ENCODE data around the gene EPO.

EPO gene

DNA sequence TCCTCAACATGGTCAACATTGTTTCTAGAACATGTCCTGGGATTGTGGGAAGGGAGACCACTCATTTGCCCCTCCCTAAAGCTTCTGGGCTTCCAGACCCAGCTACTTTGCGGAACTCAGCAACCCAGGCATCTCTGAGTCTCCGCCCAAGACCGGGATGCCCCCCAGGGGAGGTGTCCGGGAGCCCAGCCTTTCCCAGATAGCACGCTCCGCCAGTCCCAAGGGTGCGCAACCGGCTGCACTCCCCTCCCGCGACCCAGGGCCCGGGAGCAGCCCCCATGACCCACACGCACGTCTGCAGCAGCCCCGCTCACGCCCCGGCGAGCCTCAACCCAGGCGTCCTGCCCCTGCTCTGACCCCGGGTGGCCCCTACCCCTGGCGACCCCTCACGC lies at the start of gene EPO:
Gene EPO (plus strand): TSS at position 190 of the 392 bp plus-strand sequence. CDS start 513 bp downstream, outside the sequence.
- no peak for DNase-seq (ENCODE audit: extremely low read depth in 1 of 2, low read depth in 1 of 2)

DNA sequence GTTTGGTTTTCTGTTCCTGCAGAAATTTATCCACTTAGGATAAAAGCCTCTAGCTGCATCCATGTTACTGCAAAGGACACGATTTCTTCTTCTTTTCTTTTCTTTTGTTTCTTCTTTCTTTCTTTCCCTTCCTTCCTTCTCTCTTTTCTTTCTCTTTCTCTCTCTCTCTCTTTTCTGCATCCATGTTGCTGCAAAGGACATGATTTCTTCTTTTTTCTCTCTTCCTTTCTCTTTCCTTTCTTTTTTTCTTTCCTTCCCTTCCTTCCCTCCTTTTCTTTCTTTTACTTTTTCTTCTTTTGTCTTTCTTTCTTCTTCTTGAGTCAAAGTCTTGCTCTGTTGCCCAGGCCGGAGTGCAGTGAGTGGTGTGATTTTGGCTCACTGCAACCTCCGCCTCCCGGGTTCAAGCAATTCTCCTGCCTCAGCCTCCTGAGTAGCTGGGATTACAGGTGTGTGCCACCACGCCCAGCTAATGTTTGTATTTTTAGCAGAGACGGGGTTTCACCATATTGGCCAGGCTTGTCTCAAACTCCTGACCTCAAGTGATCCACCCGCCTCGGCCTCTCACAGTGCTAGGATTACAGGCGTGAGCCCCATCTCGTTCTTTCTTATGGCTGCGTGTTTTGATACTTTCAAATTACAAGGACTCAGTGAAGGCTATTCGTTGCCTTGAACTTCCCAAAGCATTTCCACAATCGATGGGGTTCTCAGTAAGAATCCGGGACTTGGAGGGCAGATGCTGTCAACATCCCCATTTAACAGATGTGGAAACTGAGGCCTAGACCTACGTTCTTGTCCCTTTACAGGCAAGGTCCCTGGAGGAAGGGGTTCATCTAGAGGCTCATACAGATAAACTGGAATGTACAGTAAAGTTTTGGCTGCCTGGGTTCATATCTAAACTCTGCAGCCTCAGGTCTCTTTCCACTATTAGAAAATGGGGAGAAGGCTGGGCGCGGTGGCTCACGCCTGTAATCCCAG lies 48.6 kb upstream of the EPO start:
- no peak for DNase-seq (ENCODE audit: extremely low read depth in 1 of 2, low read depth in 1 of 2)

DNA sequence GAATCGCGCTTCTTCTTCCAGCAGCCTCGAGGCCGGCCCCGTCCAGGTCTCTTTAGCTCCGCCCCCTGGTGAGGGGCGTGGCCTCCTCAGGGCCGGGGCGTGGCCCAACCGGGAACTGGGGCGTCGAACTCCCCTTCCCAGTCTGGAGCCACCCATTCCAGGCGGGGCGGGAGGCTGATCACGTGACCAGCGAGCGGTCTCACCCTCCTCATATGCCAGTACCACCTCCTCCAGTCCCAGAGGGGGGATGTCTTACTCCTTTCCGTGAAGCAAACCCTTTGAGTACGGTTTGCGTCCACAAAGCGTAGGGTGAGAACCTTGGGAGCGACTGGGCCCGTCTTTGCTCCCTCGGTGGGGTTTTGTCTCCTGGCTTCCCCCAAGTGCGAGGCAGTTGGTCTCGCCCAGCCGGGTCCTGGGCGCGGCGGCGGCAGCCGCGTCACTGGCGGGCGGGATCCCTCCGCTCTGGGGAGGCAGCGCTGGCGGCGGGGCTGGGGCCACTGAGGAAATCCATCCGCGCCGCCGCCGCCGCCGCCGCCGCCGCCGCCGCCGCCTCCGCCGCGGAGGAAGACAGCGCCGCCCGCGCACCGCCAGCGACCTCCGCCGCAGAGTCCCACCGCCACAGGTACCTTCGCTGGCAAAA lies 46.8 kb upstream of the EPO start, which contains the start of gene GNB2:
Gene GNB2 (plus strand): TSS at position 439 of the 640 bp plus-strand sequence. CDS start 2,526 bp downstream, outside the sequence.
- DNase-seq (ENCODE audit: extremely low read depth in 1 of 2, low read depth in 1 of 2): peak; percentile 97 to 99

DNA sequence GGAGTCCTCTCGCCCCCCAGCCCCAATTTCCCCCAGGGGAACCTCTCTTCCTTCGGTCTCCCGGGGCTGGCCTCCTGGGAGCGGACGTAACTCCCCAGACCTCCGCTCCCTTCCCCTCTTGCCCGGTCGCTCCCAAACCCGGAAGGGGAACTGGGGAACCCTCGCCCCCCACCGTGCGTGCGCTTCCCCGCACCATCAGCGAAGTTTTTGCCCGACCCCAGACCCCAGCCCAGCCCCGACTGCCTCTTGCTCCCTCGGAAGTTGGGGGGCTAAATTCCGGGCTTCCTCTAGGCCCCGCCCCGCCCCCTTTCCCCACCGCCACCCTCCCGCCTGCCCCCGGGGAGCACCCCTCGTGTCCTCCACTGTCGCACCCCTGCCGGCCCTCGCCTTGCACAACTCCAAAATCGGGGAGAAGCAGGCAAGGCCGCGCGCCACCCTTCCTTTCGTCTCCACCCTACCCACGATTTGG lies 46.3 kb upstream of the EPO start:
- DNase-seq (ENCODE audit: extremely low read depth in 1 of 2, low read depth in 1 of 2): no peak

DNA sequence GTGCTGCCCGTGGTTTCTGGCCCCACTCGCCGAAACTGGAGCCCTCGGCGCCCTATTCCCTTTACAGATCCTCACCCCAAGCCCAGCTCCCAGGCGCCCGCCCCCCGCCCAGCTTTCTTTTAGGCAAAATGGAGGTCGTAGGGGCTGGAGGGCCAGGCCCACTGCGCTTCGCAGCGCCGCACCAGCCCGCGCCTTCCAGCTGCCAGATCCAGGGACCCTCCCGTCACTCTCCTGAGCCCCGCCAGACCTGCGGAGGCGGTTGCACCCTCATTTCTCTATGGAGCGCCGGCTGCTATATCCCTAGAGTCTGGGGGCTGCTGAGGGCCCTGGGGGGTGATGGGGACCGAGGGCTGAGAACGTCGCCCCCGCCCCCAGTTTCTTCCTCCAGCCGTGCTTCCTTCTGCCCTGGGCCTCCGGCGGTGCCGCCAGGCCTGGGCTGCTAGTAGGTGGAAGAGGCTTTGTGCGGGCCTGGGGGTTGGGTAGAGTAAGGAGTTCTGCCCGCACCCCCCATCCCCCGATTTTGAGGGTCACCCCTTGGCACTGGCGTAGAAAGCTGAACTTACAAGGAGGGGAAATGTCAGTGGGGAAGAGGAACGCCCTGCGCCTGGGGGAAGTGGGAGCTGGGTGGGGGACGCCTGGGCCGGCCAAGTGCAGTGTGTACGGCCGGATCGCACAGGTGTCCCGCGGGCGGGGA lies 45.7 kb upstream of the EPO start:
- no peak for DNase-seq (ENCODE audit: extremely low read depth in 1 of 2, low read depth in 1 of 2)

DNA sequence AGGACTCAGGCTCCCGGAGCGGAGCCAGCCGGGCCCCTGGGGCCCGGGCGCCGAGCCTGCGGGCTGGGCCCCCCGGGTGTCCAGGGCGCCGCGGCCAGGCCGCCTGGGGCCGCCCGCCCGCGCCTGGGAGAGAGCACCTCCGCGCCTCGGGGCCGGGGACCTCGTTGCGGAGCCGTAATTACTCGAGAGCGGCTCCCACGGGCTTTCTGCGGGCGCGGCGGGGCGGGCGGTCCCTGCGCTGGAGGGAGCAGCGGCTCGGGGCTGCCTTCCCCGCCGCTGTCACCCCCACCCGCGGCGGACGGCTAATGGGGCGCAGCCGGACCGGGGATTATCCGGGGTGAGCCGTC lies 45.2 kb upstream of the EPO start:
- DNase-seq (ENCODE audit: extremely low read depth in 1 of 2, low read depth in 1 of 2): no peak

DNA sequence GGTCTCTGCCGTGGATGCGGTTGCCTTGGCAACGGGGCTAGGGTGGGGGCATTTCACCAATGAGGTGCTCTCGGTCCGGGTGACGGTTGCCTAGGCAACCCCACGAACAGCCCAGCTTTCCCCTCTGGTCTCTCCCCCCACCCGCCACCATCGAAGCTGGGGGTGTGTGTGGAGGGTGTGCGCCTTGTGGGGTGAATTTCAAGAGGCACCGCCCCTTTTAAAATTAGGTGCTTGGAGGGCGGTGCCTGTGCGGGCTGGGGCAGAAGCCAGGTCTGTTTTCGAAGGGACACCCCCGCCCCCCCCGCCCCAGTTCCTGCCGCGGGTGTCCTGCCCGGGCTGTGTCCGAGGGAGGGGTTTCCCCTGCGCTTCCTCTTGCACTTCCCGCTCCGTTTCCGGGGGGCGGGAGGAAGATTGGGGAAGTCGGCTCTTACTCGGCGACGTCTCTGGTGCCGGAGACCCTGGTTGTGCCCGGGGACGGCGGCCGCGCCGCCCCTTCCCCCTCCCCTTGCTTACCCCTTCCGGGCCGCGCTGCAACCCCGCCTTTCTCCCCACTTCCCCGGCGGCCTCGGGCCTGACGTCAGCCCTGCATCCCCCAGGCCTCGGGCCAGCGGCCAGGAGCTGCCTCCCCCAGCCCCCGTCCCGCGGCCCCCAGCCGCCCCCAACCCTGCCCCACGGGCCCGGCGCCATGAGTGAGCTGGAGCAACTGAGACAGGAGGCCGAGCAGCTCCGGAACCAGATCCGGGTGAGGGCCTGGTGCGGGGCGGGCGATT lies 44.5 kb upstream of the EPO start:
- peak; percentile 71 to 74 for DNase-seq (ENCODE audit: extremely low read depth in 1 of 2, low read depth in 1 of 2)

DNA sequence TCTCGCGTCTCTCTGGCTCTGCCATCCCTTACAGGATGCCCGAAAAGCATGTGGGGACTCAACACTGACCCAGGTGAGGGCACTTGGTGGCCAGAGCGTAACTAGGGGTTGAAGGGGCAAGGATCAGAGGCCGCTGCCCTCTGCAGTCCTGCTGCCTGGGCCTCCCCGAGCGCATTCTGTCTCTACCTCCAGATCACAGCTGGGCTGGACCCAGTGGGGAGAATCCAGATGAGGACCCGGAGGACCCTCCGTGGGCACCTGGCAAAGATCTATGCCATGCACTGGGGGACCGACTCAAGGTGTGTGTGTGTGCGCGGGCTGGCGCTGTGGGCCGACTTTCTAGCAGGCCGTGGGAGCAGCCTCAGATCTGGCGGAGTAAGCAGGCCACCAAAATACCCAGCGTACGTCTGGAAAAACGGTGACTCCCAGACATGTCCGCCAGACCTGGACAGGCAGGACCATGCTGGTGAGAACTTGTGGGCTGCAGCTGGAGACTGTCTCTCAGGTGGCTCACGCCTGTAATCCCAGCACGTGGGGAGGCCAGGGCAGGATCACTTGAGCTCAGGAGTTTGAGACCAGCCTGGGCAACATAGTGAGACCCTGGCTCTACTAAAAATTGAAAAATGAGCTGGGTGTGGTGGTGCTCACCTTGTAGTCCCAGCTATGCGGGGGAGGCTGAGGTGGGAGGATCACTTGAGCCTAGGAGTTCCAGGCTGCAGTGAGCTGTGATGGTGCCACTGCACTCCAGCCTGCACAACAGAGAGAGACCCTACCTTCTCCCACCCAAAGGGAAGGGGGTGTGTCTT lies 43.6 kb upstream of the EPO start:
- no peak for DNase-seq (ENCODE audit: extremely low read depth in 1 of 2, low read depth in 1 of 2)

DNA sequence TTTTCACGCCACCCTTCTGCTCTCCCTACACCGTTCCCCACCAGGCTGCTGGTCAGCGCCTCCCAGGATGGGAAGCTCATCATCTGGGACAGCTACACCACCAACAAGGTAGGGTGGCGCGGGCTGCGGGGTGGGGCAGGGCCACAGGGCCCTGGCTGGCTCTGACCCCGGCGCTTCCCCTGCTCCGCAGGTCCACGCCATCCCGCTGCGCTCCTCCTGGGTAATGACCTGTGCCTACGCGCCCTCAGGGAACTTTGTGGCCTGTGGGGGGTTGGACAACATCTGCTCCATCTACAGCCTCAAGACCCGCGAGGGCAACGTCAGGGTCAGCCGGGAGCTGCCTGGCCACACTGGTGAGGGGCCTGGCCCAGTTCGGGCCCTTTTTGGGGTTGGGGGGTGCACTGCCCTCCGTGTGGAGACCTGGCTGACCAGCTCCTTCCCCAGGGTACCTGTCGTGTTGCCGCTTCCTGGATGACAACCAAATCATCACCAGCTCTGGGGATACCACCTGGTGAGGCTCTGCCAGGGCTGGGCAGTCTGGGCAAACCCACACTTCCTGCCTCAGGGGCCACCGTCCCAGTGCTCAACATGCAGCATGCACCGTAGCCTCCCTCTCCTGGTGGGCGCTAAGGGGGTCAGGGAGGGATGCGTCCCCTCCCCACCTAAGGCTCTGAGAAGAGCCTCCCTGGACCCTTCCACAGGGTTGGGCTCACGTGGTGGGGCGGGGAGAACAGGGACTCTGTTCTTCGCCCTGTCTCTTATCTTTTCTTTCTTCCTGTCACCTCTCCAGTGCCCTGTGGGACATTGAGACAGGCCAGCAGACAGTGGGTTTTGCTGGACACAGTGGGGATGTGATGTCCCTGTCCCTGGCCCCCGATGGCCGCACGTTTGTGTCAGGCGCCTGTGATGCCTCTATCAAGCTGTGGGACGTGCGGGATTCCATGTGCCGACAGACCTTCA lies 42.7 kb upstream of the EPO start:
- no peak for DNase-seq (ENCODE audit: extremely low read depth in 1 of 2, low read depth in 1 of 2)

DNA sequence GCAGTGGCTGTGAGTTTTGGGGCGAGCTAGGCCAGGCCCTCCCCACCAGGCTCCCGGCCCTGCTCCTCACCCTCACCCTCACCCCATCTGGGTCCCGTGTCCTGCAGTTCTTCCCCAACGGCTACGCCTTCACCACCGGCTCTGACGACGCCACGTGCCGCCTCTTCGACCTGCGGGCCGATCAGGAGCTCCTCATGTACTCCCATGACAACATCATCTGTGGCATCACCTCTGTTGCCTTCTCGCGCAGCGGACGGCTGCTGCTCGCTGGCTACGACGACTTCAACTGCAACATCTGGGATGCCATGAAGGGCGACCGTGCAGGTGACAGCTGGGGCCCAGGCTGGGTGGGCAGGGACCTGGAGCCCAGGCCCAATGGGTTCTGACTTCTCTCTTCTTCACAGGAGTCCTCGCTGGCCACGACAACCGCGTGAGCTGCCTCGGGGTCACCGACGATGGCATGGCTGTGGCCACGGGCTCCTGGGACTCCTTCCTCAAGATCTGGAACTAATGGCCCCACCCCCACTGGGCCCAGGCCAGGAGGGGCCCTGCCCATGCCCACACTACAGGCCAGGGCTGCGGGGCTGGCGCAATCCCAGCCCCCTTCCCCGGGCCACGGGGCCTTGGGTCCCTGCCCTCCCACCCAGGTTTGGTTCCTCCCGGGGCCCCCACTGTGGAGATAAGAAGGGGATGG lies 41.8 kb upstream of the EPO start:
- no peak for DNase-seq (ENCODE audit: extremely low read depth in 1 of 2, low read depth in 1 of 2)

DNA sequence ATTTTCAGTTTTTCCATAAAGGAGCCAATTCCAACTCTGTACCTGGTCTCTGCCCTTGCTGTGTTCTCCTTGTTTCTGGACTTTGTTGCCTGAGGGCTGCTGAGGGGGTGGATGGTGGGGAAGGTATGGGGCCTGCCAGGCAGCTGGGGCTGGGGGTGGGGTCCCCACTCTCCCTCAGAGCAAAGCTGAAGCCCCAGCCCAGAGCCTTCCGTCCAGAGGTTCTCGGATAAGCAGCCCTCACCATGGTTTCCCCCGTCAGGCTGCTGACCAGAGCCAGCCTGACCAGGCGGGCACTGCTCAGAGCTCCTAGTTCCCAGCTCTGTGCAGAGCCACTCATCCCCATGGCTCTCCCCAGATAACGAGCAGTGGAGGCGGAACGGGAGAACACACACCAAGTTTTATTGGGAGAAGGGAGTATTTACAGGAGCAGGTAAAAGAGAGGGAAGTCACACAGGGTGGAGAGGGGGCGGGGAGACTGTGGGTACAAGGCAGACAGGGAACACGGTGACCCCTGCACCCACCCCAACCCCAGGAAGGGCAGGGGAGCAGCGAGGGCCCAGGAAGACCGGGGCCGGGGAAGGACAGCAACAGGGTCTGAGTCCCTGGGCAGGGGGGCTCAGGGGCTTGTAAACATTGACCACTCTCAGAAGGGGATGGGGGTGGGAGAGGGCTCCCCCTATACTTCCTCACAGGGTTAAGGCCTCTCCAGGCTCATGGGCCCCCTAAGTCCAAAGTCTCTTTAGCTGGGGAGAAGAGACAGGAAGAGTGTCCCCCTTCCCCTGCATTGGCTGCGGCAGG lies 40.9 kb upstream of the EPO start:
- DNase-seq (ENCODE audit: extremely low read depth in 1 of 2, low read depth in 1 of 2): no peak

DNA sequence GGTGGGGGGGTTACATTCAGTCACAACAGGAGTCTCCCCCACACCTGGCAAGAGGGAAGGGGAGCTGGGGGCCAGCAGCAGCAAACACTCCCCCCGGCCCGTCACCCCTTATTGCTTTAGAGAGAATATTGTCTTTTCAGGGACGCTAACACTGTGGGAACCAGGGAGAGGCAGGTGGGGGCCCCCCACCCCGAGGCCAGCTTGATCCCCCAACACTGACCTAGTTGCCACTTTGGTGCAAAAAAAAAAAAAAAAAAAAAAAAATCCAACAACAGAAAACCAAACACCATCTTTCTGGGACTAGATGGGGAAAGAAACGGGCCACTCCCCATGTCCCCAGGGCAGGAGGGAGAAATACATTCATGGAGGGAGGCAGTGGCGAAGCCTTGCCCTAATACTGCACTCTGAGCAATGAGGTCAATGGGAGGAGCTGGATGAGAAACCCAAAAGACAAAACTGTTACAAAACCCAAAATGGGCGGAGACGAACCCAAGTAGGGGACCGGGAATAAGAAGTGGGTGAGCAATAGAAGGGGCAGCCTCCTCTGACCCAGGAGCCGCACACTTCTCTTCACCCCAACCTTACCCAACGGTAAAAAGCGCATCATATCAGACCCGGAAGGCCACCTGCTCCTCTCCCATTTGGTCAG lies 40.2 kb upstream of the EPO start:
- DNase-seq (ENCODE audit: extremely low read depth in 1 of 2, low read depth in 1 of 2): no peak

DNA sequence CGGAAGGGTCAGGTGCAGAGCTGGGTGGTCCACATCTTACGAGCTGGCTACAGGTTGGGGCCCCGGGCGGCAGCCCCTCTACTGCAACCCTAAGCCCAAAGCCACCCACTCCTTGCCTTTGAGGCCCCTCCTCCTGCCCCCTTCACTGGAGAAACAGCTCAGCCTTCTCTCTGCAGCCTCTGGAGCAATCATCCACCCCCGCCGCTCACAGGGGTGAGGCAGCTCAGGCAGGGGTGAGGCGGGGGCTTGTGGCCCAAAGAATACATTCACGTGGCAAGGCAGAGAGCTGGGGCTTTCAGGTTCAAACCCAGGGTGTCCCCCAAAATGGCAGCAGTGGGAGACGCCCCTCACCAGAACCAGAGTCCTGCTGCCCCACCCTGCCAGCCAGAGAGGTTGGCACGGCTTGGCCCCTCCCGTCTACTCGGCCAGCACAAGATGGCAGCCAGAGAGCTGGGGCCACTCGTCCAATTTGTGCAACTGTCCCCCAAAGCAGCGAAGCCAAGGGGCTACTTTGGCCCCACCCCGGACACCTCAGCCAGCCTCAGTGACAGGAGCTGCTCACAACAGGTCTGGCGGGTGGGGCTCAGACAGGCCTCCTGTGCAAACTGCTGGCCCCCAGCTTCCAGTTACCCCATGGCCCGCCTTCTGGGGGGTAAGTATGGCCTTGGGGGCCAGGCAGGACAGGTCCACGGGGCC lies 39.5 kb upstream of the EPO start:
- no peak for DNase-seq (ENCODE audit: extremely low read depth in 1 of 2, low read depth in 1 of 2)

DNA sequence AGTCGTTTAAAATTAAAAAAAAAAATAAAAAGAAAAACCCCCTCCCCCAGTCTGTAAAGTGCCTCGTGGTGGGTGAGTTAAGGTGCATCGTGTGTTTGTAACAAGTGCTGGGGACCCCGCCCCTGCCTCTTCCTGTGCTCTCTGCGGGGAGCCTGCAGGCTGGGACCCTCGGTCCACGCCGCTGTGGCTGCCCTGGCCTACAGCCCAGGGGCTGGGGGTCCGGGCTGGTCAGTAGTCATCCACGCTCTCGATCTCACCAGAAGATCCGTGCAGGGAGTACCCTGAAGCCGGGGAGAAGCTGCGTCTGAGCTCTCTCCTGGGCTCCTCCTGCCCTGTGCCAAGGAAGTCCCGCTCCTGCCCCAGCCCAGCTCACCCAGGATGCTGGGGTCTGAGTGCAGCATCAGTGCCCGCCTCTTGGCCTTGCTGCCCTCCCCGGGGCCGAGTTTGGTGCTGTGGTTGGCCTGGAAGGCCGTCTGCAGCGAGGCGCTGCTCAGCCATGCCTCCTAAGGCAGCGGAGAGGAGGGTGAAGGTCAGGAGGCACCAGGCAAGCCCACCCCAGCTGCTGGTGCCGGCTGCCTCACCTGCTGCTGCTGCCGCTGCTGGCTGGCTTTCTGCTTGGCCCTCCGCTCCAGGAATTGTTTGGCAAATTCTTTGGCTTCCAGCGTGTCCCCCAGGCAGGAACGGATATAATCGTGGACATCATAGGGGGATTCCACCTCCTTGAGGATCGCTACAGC lies 38.6 kb upstream of the EPO start:
- no peak for DNase-seq (ENCODE audit: extremely low read depth in 1 of 2, low read depth in 1 of 2)

DNA sequence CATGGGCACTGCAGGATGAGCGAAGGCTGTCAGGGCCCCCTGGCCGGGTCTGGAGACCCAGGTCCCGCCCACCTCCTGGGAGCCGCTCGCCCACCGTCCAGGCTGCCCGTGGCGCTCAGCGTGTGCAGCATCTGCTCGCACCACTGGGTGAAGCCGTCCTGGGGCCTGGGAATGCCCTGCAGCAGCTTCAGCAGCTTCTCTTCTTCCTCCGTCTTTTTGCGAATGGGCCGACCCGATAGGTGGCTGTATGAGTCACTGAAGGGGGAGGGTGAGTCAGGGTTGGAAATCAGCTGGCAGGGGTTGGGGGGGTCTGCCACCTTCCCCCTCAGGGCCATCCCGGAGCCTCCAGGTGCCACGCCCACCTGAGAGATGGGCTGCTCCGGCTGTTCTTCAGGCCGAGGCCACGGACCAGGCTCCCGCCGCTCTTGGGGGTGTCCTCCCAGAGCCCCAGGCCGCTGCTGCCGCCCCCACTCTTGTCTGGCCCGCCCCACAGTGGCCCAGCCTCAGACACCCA lies 38.0 kb upstream of the EPO start:
- DNase-seq (ENCODE audit: extremely low read depth in 1 of 2, low read depth in 1 of 2): no peak
